K562 (cell line): Measurements from ENCODE around the gene PDHX. TPM values are rescaled to one million over a fixed set of nuclear protein-coding genes. Genes with fewer than 3 reads are reported as not detected.

Source experiments
- ATAC-seq: fragments of 200-7000 bp; cut with Tn5 transposase; 3 replicates; pipeline ENCODE4 v1.9.1; 2020; ENCODE audit warnings: moderate library complexity
- BruUV-seq: library from RNA; stranded (reverse); fragments of 400-500 nt; replicated peaks from 2 replicates; lab custom pipeline; 2021; lab: Mats Ljungman, UMichigan
- CTCF ChIA-PET: fragments of 300-600 bp; formaldehyde crosslinking; extraction: SDS; loops from one replicate; lab custom pipeline; 2021; ENCODE audit warnings: low intra/inter-chr PET ratio; lab: Yijun Ruan, JAX
- POLR2A ChIA-PET: fragments of 300-600, 350-650 bp; sonication (Branson Sonifier 250); formaldehyde crosslinking; extraction: SDS; loops from one replicate; lab custom pipeline; 2021; ENCODE audit warnings: antibody characterized with exemption, inconsistent platforms; lab: Yijun Ruan, JAX
- DNase-seq, 4 experiments: peaks; one replicate each; pipeline versions ENCODE4 v3.0.0 to v3.0.0-alpha.2; 2011 to 2018; ENCODE audit warnings: low spot score in 3 of 4, mixed read lengths in 3 of 4; ENCODE audit errors: extremely low read depth in 1 of 4
- FAIRE-seq: peaks from 2 replicates; lab custom pipeline; 2011; peaks lifted over from hg19 to GRCh38; lab: Jason Lieb, UNC
- H2AFZ ChIP-seq: 2 replicates; pipeline ENCODE4 v1.6.0; 2011; ENCODE audit warnings: low read depth, low read length, control low read depth, inconsistent platforms
- H3K27ac ChIP-seq: fragments of 200-600 bp; 3 replicates; pipeline ENCODE4 v1.8.0; 2011; ENCODE audit warnings: low read depth, mild to moderate bottlenecking, control low read depth, inconsistent platforms, low read length, moderate library complexity, mixed read lengths; ENCODE audit errors: extremely low read depth
- H3K27me3 ChIP-seq, 2 experiments: fragments of 300-600 bp in 1 of 2; 2 replicates in 1 of 2; 3 replicates in 1 of 2; pipeline versions ENCODE4 v1.6.0 to v1.8.0; 2011; ENCODE audit warnings: inconsistent platforms in 2 of 2, low read length in 2 of 2, mild to moderate bottlenecking in 1 of 2, mixed read lengths in 1 of 2, moderate library complexity in 1 of 2; ENCODE audit not compliant: control insufficient read depth in 2 of 2, insufficient read depth in 2 of 2
- H3K36me3 ChIP-seq: fragments of 300-600 bp; 3 replicates; pipeline ENCODE4 v1.8.0; 2011; ENCODE audit warnings: mild to moderate bottlenecking, low read length, inconsistent platforms; ENCODE audit not compliant: control insufficient read depth, insufficient read depth
- H3K4me1 ChIP-seq, 2 experiments: fragments of 200-600 bp in 1 of 2; replicated peaks in 1 of 2; 2 replicates in 1 of 2; 3 replicates in 1 of 2; pipeline versions ENCODE4 v1.5.1 to v1.8.0; 2011; ENCODE audit warnings: inconsistent platforms in 2 of 2, low read length in 2 of 2, mild to moderate bottlenecking in 1 of 2, mixed read lengths in 1 of 2, moderate library complexity in 1 of 2; ENCODE audit not compliant: control insufficient read depth in 2 of 2, insufficient read depth in 2 of 2
- H3K4me2 ChIP-seq: 2 replicates; pipeline ENCODE4 v1.6.1; 2011; ENCODE audit warnings: low read length, control low read depth, inconsistent platforms, mixed read lengths; ENCODE audit not compliant: insufficient read depth
- H3K4me3 ChIP-seq: fragments of 200-600 bp; sonication (generic), shearing (Covaris generic); 2 replicates; pipeline ENCODE4 v1.5.1; 2016; ENCODE audit warnings: control low read depth, inconsistent platforms
- H3K79me2 ChIP-seq: fragments of 200-600 bp; 3 replicates; pipeline ENCODE4 v1.8.0; 2011; ENCODE audit warnings: low read length, inconsistent platforms; ENCODE audit not compliant: control insufficient read depth, insufficient read depth
- H3K9ac ChIP-seq, 2 experiments: 2 replicates each; pipeline versions ENCODE4 v1.6.0 to v1.6.1; 2011; ENCODE audit warnings: low read depth in 2 of 2, low read length in 2 of 2, control low read depth in 1 of 2, inconsistent platforms in 1 of 2, mild to moderate bottlenecking in 1 of 2, mixed read lengths in 1 of 2; ENCODE audit not compliant: insufficient read depth in 1 of 2
- H3K9me1 ChIP-seq: one replicate; pipeline ENCODE4 v1.6.0; 2011; ENCODE audit warnings: inconsistent platforms, mild to moderate bottlenecking, low read length, moderate library complexity; ENCODE audit not compliant: control insufficient read depth, insufficient read depth
- H3K9me3 ChIP-seq: replicated peaks from 2 replicates; pipeline ENCODE4 v1.5.1; 2011; ENCODE audit warnings: low read depth, low read length, inconsistent platforms; ENCODE audit not compliant: control insufficient read depth, insufficient read depth
- H4K20me1 ChIP-seq: replicated peaks from 2 replicates; pipeline ENCODE4 v1.6.1; 2011; ENCODE audit warnings: low read length, inconsistent platforms, mixed read lengths; ENCODE audit not compliant: control insufficient read depth, insufficient read depth
- CHCHD3 ChIP-seq: fragments of 250-450 bp; sonication (Bioruptor Pico); IDR thresholded peaks from 2 replicates; pipeline ENCODE4 v2.1.2; 2022; ENCODE audit warnings: mild to moderate bottlenecking
- FOS ChIP-seq: IDR thresholded peaks from 3 replicates; pipeline ENCODE4 v1.6.1; 2011; ENCODE audit not compliant: insufficient read length; ENCODE audit errors: extremely low read depth
- ZFPM2 ChIP-seq: fragments of 250-450 bp; sonication (Bioruptor Pico); IDR thresholded peaks from 2 replicates; pipeline ENCODE4 v1.5.1; 2022; ENCODE audit warnings: mild to moderate bottlenecking
- ZNF121 ChIP-seq: sonication (generic); formaldehyde crosslinking; conservative IDR thresholded peaks from 2 replicates; pipeline ENCODE4 v1.8.0; 2022; ENCODE audit warnings: missing genetic modification reagents
- ZNF282 ChIP-seq: sonication (generic); formaldehyde crosslinking; IDR thresholded peaks from 2 replicates; pipeline ENCODE4 v1.8.1; 2023; ENCODE audit warnings: missing genetic modification reagents
- ZNF316 ChIP-seq: fragments of 450-650 bp; IDR thresholded peaks from 2 replicates; pipeline ENCODE4 v1.6.1; 2016
- ZSCAN32 ChIP-seq: fragments of 450-650 bp; formaldehyde crosslinking; IDR thresholded peaks from 2 replicates; pipeline ENCODE4 v1.4.0; 2020; ENCODE audit warnings: mild to moderate bottlenecking, moderate library complexity
- WGBS: fragments of 100-300 bp; shearing (Covaris generic); methylation state at CpG from one replicate; pipeline ENCODE4 v1.1.6; 2016; ENCODE audit warnings: low coverage, mixed read lengths; ENCODE audit not compliant: insufficient coverage; ENCODE audit errors: missing lambda C conversion rate; 5-methylcytosine and 5-hydroxymethylcytosine counted together
- in situ Hi-C: fragments of 300-500 bp; cut with MboI; formaldehyde crosslinking; loops from 4 replicates; pipeline ENCODE4 v1.15.0; 2018; ENCODE audit warnings: inconsistent platforms, mixed read lengths
- intact Hi-C: fragments of 100-400 bp; cut with micrococcal nuclease; formaldehyde crosslinking; loops from 2 replicates; pipeline ENCODE4 v1.14.2; 2022
- polyA plus RNA-seq, 8 experiments: library from polyadenylated mRNA; depleted of rRNA in 4 of 8; stranded (reverse) in 5 of 8; unstranded in 3 of 8; fragments of >200 nt; fragmentation: Nextera tagmentation in 2 of 8; fragmentation: Illumina TruSeq in 1 of 8; extraction: Ambion mirVana in 2 of 8; extraction: Trizol in 1 of 8; gene quantifications; 2 replicates each; pipeline versions ENCODE4 v1.2.1 to v1.2.3, GENCODE V29; 2011 to 2014; ENCODE audit warnings: inconsistent platforms in 1 of 8, missing spikeins in 1 of 8
- total RNA-seq, 7 experiments: library from RNA; depleted of rRNA in 6 of 7; stranded (reverse); fragments of >200 nt in 6 of 7; fragmentation: Illumina TruSeq in 2 of 7; extraction: Trizol in 2 of 7; gene quantifications; 2 replicates each; pipeline versions ENCODE4 v1.2.1 to v1.2.3, GENCODE V29; 2011 to 2021; ENCODE audit warnings: low replicate concordance in 1 of 7

Gene PDHX
- total and polyA plus RNA-seq, 9 of the 15 experiments (the other 6 are each of a cell fraction or from before 2014, with no cell fraction given) = 20.8 to 43.5 (median 31.2) TPM

DNA sequence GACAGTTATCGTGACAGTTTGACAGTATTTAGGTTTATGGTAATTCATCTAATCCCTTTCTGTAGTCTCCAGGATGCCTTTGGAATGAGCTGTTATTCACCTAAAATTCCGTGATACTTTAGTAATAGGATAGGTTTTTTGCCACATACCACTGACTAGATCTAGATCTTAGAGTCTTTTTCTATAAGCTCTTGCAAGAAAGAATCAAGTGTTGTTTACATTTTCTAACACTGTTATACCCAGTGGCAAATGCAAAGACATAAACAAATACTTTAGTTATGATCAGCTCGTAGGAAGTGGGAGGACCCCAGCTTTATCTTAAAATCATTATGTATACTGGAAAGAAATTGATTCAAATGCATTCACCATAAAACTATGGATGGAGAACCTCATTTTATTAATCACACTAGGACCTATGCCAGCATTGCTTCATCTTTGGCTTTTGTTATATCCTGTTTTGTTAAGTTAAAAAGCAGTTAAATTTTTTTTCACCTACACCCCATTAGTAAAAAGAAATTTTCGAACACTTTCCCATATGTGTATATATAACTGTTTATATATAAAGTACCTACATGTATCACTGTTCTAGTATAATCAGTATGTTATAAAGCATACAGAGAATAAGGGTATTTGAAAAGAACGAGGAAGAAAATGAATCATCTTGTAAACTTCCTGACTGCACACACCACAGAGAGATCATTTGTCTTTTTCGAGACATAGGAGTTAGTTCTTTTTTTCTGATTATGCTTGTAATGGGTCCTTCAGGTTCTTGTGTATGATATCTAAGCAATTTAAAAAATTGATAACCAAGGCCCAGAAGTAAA lies 60.9 kb downstream of the PDHX start:
- no TSS peak for BruUV-seq
- WGBS = 69% methylated on average over 6 of the region's 6 CpGs
- H3K9me3 ChIP-seq = no peaks in the 10 kb centered on the region
- no peaks in the 10 kb centered on the region for H3K27me3 ChIP-seq
- peaks cover 35% of the 10 kb centered on the region for H3K36me3 ChIP-seq
- FAIRE-seq = no peak
- H3K9ac ChIP-seq = no peak overlapping the region
- H3K4me1 ChIP-seq = no peaks in the 10 kb centered on the region
- DNase-seq = no peak
- no peaks in the 10 kb centered on the region for H3K9me1 ChIP-seq
- H3K27ac ChIP-seq = no peak overlapping the region
- TF ChIP-seq ZNF316 = no peak
- TF ChIP-seq ZSCAN32 (CRISPR knock-in tag) = no peak
- TF ChIP-seq FOS = no peak
- no peak for TF ChIP-seq ZFPM2 (CRISPR knock-in tag)
- no peak for TF ChIP-seq ZNF282 (CRISPR knock-in tag)
- TF ChIP-seq CHCHD3 = no peak
- no peak for TF ChIP-seq ZNF121 (CRISPR knock-in tag)
- intact Hi-C loops = no loop called here
- no peak overlapping the region for H2AFZ ChIP-seq
- no peaks in the 10 kb centered on the region for H3K79me2 ChIP-seq
- ChIA-PET POLR2A (interaction anchor here (0.6 kb wide), 1 partner anchor 198 kb away, joined by 3 read pairs; no protein-coding TSS in a partner anchor), CTCF (no interaction called here)
- H3K4me2 ChIP-seq = no peak overlapping the region
- no peaks in the 10 kb centered on the region for H4K20me1 ChIP-seq
- in situ Hi-C loops = no loop called here
- no peak for ATAC-seq
- H3K4me3 ChIP-seq = no peak overlapping the region
